ENCODE results near the gene TPSD1.

Gene TPSD1

GRCh38 chr16:1279945-1280589 is 24.2 kb downstream of the TPSD1 start:
- Histone ChIP-seq H3K4me3 (ENCODE audit: low read depth, low read length) (no peak overlapping the region), H3K79me2 (ENCODE audit: control insufficient read depth, insufficient read depth, low read length, poor library complexity) (no peaks in the 10 kb centered on the region), H3K23ac (ENCODE audit: low read length) (no peak overlapping the region), H4K12ac (ENCODE audit: low read depth, low read length) (no peak overlapping the region), H3K9ac (ENCODE audit: low read length) (no peak overlapping the region), H2BK120ac (ENCODE audit: insufficient read depth, low read length, poor library complexity) (no peak overlapping the region), H3K27me3 (ENCODE audit: insufficient read depth, low read length) (no peaks in the 10 kb centered on the region), H2AFZ (ENCODE audit: insufficient read depth, low read length, poor library complexity) (no peak overlapping the region), H2BK12ac (ENCODE audit: low read length) (no peak overlapping the region), H3K9me3 (ENCODE audit: insufficient read depth, low read depth, low read length) (peaks cover 2% of the 10 kb centered on the region), H3K27ac (ENCODE audit: low read depth, low read length) (no peak overlapping the region), H2BK5ac (ENCODE audit: low read depth, low read length, poor library complexity) (no peak overlapping the region), H2AK5ac (ENCODE audit: low read length) (no peak overlapping the region), H3K79me1 (ENCODE audit: low read length) (no peaks in the 10 kb centered on the region), H3K4me2 (ENCODE audit: low read length) (no peak overlapping the region), H4K91ac (ENCODE audit: low read depth, low read length) (no peak overlapping the region), H3K4ac (ENCODE audit: low read depth, low read length) (no peak overlapping the region), H3K18ac (ENCODE audit: low read length) (no peak overlapping the region), H3K14ac (ENCODE audit: low read length) (no peak overlapping the region), H3K4me1 (ENCODE audit: control insufficient read depth in 1 of 2, insufficient read depth in 2 of 2, low read length in 2 of 2) (no peaks in the 10 kb centered on the region), H4K8ac (ENCODE audit: low read depth, low read length) (no peak overlapping the region), H3K36me3 (ENCODE audit: control insufficient read depth in 1 of 2, insufficient read depth in 2 of 2, low read length in 2 of 2) (no peaks in the 10 kb centered on the region)
- DNase-seq = no peak
- no CpG with 5 or more reads among the region's 29 CpGs for WGBS (ENCODE audit: extremely low coverage, insufficient coverage, insufficient read length)

GRCh38 chr16:1280783-1281182 is 24.9 kb downstream of the TPSD1 start:
- H2BK120ac ChIP-seq (ENCODE audit: insufficient read depth, low read length, poor library complexity) = no peak overlapping the region
- no CpG with 5 or more reads among the region's 8 CpGs for WGBS (ENCODE audit: extremely low coverage, insufficient coverage, insufficient read length)

GRCh38 chr16:1281517-1281916 is 25.6 kb downstream of the TPSD1 start:
- H4K91ac ChIP-seq (ENCODE audit: low read depth, low read length) = no peak overlapping the region
- H3K4ac ChIP-seq (ENCODE audit: low read depth, low read length) = no peak overlapping the region
- H3K4me1 ChIP-seq (ENCODE audit: control insufficient read depth in 1 of 2, insufficient read depth in 2 of 2, low read length in 2 of 2) = no peaks in the 10 kb centered on the region
- H2AK5ac ChIP-seq (ENCODE audit: low read length) = no peak overlapping the region
- H3K14ac ChIP-seq (ENCODE audit: low read length) = no peak overlapping the region
- no peak overlapping the region for H3K18ac ChIP-seq (ENCODE audit: low read length)
- no peak overlapping the region for H2BK120ac ChIP-seq (ENCODE audit: insufficient read depth, low read length, poor library complexity)
- no peak overlapping the region for H3K27ac ChIP-seq (ENCODE audit: low read depth, low read length)
- no peak overlapping the region for H4K12ac ChIP-seq (ENCODE audit: low read depth, low read length)
- WGBS (ENCODE audit: extremely low coverage, insufficient coverage, insufficient read length) = no CpG with 5 or more reads among the region's 16 CpGs
- no peaks in the 10 kb centered on the region for H3K79me1 ChIP-seq (ENCODE audit: low read length)
- H3K23ac ChIP-seq (ENCODE audit: low read length) = no peak overlapping the region
- peaks cover 2% of the 10 kb centered on the region for H3K9me3 ChIP-seq (ENCODE audit: insufficient read depth, low read depth, low read length)
- no peak overlapping the region for H2AFZ ChIP-seq (ENCODE audit: insufficient read depth, low read length, poor library complexity)
- H2BK5ac ChIP-seq (ENCODE audit: low read depth, low read length, poor library complexity) = no peak overlapping the region
- no peak overlapping the region for H3K4me3 ChIP-seq (ENCODE audit: low read depth, low read length)
- no peak overlapping the region for H2BK12ac ChIP-seq (ENCODE audit: low read length)
- no peaks in the 10 kb centered on the region for H3K36me3 ChIP-seq (ENCODE audit: control insufficient read depth in 1 of 2, insufficient read depth in 2 of 2, low read length in 2 of 2)
- H4K8ac ChIP-seq (ENCODE audit: low read depth, low read length) = no peak overlapping the region
- H3K4me2 ChIP-seq (ENCODE audit: low read length) = no peak overlapping the region
- no peak overlapping the region for H3K9ac ChIP-seq (ENCODE audit: low read length)
- H3K27me3 ChIP-seq (ENCODE audit: insufficient read depth, low read length) = no peaks in the 10 kb centered on the region
- DNase-seq = no peak
- no peaks in the 10 kb centered on the region for H3K79me2 ChIP-seq (ENCODE audit: control insufficient read depth, insufficient read depth, low read length, poor library complexity)

More at GRCh38 chr16:1280783-1281182, 24.9 kb downstream of the TPSD1 start:
- H3K14ac ChIP-seq (ENCODE audit: low read length) = no peak overlapping the region
- no peak overlapping the region for H2AK5ac ChIP-seq (ENCODE audit: low read length)
- no peak overlapping the region for H2BK12ac ChIP-seq (ENCODE audit: low read length)
- H4K8ac ChIP-seq (ENCODE audit: low read depth, low read length) = no peak overlapping the region
- no peaks in the 10 kb centered on the region for H3K4me1 ChIP-seq (ENCODE audit: control insufficient read depth in 1 of 2, insufficient read depth in 2 of 2, low read length in 2 of 2)
- H3K23ac ChIP-seq (ENCODE audit: low read length) = no peak overlapping the region
- H3K4ac ChIP-seq (ENCODE audit: low read depth, low read length) = no peak overlapping the region
- H3K18ac ChIP-seq (ENCODE audit: low read length) = no peak overlapping the region
- H3K79me2 ChIP-seq (ENCODE audit: control insufficient read depth, insufficient read depth, low read length, poor library complexity) = no peaks in the 10 kb centered on the region
- H3K36me3 ChIP-seq (ENCODE audit: control insufficient read depth in 1 of 2, insufficient read depth in 2 of 2, low read length in 2 of 2) = no peaks in the 10 kb centered on the region
- H2BK5ac ChIP-seq (ENCODE audit: low read depth, low read length, poor library complexity) = no peak overlapping the region
- no peak overlapping the region for H4K91ac ChIP-seq (ENCODE audit: low read depth, low read length)
- no peak overlapping the region for H3K4me3 ChIP-seq (ENCODE audit: low read depth, low read length)
- H3K4me2 ChIP-seq (ENCODE audit: low read length) = no peak overlapping the region
- H3K27ac ChIP-seq (ENCODE audit: low read depth, low read length) = no peak overlapping the region
- no peak overlapping the region for H2AFZ ChIP-seq (ENCODE audit: insufficient read depth, low read length, poor library complexity)
- no peak for DNase-seq
- H3K79me1 ChIP-seq (ENCODE audit: low read length) = no peaks in the 10 kb centered on the region
- no peak overlapping the region for H3K9ac ChIP-seq (ENCODE audit: low read length)
- H3K27me3 ChIP-seq (ENCODE audit: insufficient read depth, low read length) = no peaks in the 10 kb centered on the region
- no peak overlapping the region for H4K12ac ChIP-seq (ENCODE audit: low read depth, low read length)
- peaks cover 2% of the 10 kb centered on the region for H3K9me3 ChIP-seq (ENCODE audit: insufficient read depth, low read depth, low read length)

DNA sequence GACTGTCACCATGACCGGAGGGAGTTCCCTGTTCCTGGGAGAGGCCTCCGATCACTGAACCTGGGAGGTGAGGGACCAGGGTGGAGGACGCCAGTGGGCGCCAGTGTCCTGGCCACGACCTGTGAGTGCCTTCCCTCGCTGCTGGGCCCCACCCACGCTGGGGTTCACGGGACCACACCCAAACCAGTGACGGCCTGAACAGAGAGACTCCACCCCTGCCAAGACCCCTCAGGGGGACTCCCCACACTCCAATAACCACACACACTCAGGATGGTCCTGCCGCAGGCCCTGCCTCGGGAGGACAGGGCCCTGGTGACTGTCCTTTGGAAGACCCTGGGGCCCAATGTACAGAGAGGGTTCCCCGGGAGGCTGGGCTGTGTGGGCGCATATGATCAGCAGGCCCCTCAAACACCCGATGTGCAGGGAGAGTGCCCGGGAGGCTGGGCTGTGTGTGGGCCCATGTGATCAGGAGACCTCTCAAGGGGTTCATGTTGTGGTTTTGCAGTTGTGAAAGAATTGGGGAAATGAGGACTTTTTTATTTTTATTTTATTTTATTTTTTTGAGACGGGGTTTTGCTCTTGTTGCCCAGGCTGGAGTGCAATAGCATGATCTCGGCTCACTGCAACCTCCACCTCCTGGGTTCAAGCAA is 26.6 kb downstream of the TPSD1 start:
- Histone ChIP-seq H3K4ac (ENCODE audit: low read depth, low read length) (no peak overlapping the region), H2AFZ (ENCODE audit: insufficient read depth, low read length, poor library complexity) (no peak overlapping the region), H3K23ac (ENCODE audit: low read length) (no peak overlapping the region), H4K91ac (ENCODE audit: low read depth, low read length) (no peak overlapping the region), H3K27me3 (ENCODE audit: insufficient read depth, low read length) (no peaks in the 10 kb centered on the region), H2BK120ac (ENCODE audit: insufficient read depth, low read length, poor library complexity) (no peak overlapping the region), H3K79me2 (ENCODE audit: control insufficient read depth, insufficient read depth, low read length, poor library complexity) (no peaks in the 10 kb centered on the region), H3K14ac (ENCODE audit: low read length) (no peak overlapping the region), H3K4me1 (ENCODE audit: control insufficient read depth in 1 of 2, insufficient read depth in 2 of 2, low read length in 2 of 2) (no peaks in the 10 kb centered on the region), H2AK5ac (ENCODE audit: low read length) (no peak overlapping the region), H2BK5ac (ENCODE audit: low read depth, low read length, poor library complexity) (no peak overlapping the region), H3K4me2 (ENCODE audit: low read length) (no peak overlapping the region), H4K8ac (ENCODE audit: low read depth, low read length) (no peak overlapping the region), H4K12ac (ENCODE audit: low read depth, low read length) (no peak overlapping the region), H3K27ac (ENCODE audit: low read depth, low read length) (no peak overlapping the region), H2BK12ac (ENCODE audit: low read length) (no peak overlapping the region), H3K9me3 (ENCODE audit: insufficient read depth, low read depth, low read length) (peaks cover 2% of the 10 kb centered on the region), H3K9ac (ENCODE audit: low read length) (no peak overlapping the region), H3K36me3 (ENCODE audit: control insufficient read depth in 1 of 2, insufficient read depth in 2 of 2, low read length in 2 of 2) (no peaks in the 10 kb centered on the region), H3K4me3 (ENCODE audit: low read depth, low read length) (no peak overlapping the region), H3K18ac (ENCODE audit: low read length) (no peak overlapping the region), H3K79me1 (ENCODE audit: low read length) (no peaks in the 10 kb centered on the region)
- no peak for DNase-seq
- WGBS (ENCODE audit: extremely low coverage, insufficient coverage, insufficient read length) = no CpG with 5 or more reads among the region's 17 CpGs

All from trophoblast cell (in vitro differentiated cells and primary cell).